WERI-Rb-1 (cell line): ENCODE results near the gene TSPEAR.

Experiments
- DNase-seq: peaks from one replicate; pipeline ENCODE4 v3.0.0-alpha.2; 2020
- H3K27ac ChIP-seq: fragments of 250-450 bp; sonication (Bioruptor Pico); 2 replicates; pipeline ENCODE4 v1.5.1; 2020; ENCODE audit warnings: mild to moderate bottlenecking, moderate library complexity
- H3K27me3 ChIP-seq: fragments of 250-450 bp; sonication (Bioruptor Pico); 2 replicates; pipeline ENCODE4 v1.5.1; 2021; ENCODE audit warnings: mild to moderate bottlenecking, low read depth, moderate library complexity; ENCODE audit not compliant: insufficient read depth, severe bottlenecking
- H3K36me3 ChIP-seq: fragments of 250-450 bp; sonication (Bioruptor Pico); 2 replicates; pipeline ENCODE4 v1.5.1; 2020; ENCODE audit warnings: mild to moderate bottlenecking, moderate library complexity
- H3K4me3 ChIP-seq: 2 replicates; pipeline ENCODE4 v1.5.1; 2011; ENCODE audit warnings: low read depth, mild to moderate bottlenecking, control low read depth, low read length
- H3K9me3 ChIP-seq: fragments of 250-450 bp; sonication (Bioruptor Pico); 2 replicates; pipeline ENCODE4 v1.5.1; 2021; ENCODE audit warnings: mild to moderate bottlenecking, moderate library complexity; ENCODE audit not compliant: severe bottlenecking
- TF ChIP-seq, protein P1 (sequence below): IDR thresholded peaks from 2 replicates; pipeline ENCODE4 v1.5.1; 2011; ENCODE audit warnings: low read depth, mild to moderate bottlenecking, control low read depth, inconsistent platforms, low read length

TSPEAR gene

DNA sequence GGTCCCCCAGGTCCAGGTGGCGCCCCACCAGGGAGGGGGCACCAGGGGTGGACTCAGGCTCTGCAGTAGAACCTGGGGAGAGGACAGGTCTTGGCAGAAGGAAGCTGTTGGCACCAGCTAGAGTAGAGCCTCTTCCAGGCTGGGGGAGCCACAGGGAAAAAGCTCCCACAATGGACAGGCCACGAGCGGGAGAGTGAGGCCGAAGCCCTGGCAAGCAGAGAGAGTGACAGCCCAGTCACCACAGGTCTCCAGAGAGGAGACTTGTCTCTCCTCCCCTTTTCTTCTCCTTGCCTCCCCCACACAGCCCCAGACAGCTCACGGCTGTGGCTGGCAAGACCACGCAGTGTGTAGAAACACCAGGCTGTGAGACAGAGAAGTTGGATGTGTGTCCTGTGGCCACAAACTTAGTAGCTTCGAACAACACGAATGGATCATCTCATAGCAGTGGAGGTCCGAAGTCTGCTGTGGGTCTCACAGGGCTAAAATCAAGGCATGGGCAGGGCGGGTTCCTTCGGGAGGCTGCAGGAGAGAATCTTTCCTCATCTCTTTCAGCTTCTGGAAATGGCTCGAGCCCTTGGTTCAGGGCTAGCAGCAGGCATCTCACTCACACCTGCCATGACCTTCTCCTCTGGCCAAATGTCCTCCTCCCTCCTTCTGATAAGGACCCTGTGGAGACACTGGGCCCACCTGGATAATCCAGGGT lies 60.2 kb downstream of the TSPEAR start:
- H3K36me3 ChIP-seq, result no peaks in the 10 kb centered on the region
- peaks cover 1% of the 10 kb centered on the region for H3K9me3 ChIP-seq
- TF ChIP-seq, protein P1, sequence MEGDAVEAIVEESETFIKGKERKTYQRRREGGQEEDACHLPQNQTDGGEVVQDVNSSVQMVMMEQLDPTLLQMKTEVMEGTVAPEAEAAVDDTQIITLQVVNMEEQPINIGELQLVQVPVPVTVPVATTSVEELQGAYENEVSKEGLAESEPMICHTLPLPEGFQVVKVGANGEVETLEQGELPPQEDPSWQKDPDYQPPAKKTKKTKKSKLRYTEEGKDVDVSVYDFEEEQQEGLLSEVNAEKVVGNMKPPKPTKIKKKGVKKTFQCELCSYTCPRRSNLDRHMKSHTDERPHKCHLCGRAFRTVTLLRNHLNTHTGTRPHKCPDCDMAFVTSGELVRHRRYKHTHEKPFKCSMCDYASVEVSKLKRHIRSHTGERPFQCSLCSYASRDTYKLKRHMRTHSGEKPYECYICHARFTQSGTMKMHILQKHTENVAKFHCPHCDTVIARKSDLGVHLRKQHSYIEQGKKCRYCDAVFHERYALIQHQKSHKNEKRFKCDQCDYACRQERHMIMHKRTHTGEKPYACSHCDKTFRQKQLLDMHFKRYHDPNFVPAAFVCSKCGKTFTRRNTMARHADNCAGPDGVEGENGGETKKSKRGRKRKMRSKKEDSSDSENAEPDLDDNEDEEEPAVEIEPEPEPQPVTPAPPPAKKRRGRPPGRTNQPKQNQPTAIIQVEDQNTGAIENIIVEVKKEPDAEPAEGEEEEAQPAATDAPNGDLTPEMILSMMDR, result no peak
- no peak overlapping the region for H3K27ac ChIP-seq
- H3K27me3 ChIP-seq, result no peaks in the 10 kb centered on the region
- DNase-seq, result no peak
- H3K4me3 ChIP-seq, result no peak overlapping the region

DNA sequence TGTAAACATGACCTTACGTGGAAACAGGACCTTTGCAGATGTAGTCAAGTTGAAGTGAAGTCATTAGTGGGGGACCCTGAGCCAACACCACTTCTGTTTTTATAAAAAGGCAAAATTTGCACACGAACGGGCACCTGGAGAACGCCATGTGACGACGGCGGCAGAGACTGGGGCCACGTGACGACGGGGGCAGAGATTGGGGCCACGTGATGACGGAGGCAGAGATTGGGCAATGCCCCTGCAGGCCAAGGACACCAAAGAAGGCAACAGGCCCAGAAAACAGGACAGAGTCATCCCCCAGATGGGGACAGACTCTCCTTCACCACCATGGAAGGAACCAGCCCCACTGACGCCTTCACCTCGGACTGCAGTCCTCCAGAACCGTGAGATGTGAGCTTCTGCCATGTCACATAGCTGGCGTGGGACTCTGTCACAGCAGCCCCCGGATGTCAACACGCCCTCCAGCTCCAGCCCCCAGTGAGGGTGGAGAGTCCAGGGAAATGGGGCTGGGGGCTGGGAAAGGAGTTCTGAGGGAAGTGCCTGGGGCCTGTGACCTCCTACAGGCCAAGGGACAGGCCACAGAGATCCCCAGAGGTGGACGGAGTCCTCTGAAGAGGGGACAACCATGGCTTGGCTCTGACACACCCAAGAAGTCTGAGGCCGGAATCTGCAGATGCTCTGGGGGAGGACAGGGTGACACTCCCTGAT lies 61.0 kb downstream of the TSPEAR start:
- Histone ChIP-seq H3K27me3 (no peaks in the 10 kb centered on the region), H3K4me3 (no peak overlapping the region), H3K36me3 (no peaks in the 10 kb centered on the region), H3K9me3 (peaks cover 1% of the 10 kb centered on the region), H3K27ac (no peak overlapping the region)
- TF ChIP-seq, protein P1, result no peak
- no peak for DNase-seq

DNA sequence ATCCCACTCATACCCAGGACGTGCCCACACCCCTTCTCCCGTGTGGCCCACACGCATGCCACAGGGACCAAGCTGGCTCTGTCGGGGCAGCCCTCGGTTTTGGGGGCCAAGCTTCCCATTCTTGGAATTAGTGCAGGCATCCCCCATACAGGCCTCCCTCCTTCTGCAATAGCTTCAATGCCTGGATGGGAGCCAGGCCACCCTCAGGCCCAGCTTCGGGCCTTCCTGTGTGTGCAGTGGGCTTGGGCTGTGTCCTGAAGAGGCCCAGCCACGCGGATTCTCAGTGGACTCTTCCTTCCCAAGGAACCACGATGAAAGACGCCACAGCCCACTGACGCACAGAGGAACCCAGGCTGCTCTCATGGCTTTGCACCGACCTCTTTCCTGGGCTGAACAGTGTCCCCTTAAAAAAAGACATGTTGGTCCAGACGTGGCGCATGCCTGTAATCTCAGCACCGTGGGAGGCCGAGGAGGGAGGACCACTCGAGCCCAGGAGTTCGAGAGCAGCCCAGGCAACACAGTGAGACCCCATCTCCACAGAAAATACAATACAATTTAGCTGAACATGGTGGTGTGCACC lies 61.8 kb downstream of the TSPEAR start:
- H3K4me3 ChIP-seq, result no peak overlapping the region
- no peak overlapping the region for H3K27ac ChIP-seq
- H3K36me3 ChIP-seq, result no peaks in the 10 kb centered on the region
- H3K9me3 ChIP-seq, result peaks cover 9% of the 10 kb centered on the region
- TF ChIP-seq, protein P1, result no peak
- H3K27me3 ChIP-seq, result no peaks in the 10 kb centered on the region
- no peak for DNase-seq

GRCh38 chr21:44648557-44649311 lies 62.6 kb downstream of the TSPEAR start:
- Histone ChIP-seq H3K9me3 (peaks cover 14% of the 10 kb centered on the region), H3K36me3 (no peaks in the 10 kb centered on the region), H3K27me3 (no peaks in the 10 kb centered on the region), H3K4me3 (no peak overlapping the region), H3K27ac (no peak overlapping the region)
- DNase-seq, result no peak
- TF ChIP-seq, protein P1, result no peak

- TF ChIP-seq, protein P1, result no peak
- H3K27ac ChIP-seq, result no peak overlapping the region
- H3K9me3 ChIP-seq, result peaks cover 14% of the 10 kb centered on the region
- no peak overlapping the region for H3K4me3 ChIP-seq
- no peaks in the 10 kb centered on the region for H3K36me3 ChIP-seq
- H3K27me3 ChIP-seq, result no peaks in the 10 kb centered on the region
- no peak for DNase-seq
Measured at GRCh38 chr21:44647222-44647552, 64.2 kb downstream of the TSPEAR start.
